Limb (tissue), 2 donors: ENCODE results near the gene HS3ST4.

Source experiments
- DNase-seq, 2 donors: peaks; one replicate each; pipeline ENCODE4 v3.0.0-alpha.2; 2016; ENCODE audit errors: extremely low spot score in 2 of 2

The HS3ST4 gene

DNA sequence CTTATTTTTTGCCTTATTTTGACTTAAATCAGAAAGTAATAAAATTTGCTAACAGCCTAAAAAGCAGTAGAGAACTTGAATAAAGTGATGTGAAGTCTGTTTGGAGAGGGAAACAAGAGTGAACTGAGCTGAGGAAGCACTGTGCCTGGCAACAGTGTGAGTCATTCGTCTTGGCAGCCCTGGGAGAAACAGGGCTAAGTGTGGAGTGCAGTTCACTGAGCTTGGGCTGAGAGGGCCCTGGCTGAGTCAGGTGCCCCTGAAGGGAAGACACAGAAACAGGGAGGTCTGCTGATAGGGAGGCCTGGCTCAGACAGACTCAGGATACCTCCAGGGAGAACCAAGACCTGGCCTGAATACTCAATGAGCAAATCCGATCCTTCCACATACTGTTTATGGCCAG lies 132.1 kb downstream of the HS3ST4 start:
- DNase-seq = no peak

DNA sequence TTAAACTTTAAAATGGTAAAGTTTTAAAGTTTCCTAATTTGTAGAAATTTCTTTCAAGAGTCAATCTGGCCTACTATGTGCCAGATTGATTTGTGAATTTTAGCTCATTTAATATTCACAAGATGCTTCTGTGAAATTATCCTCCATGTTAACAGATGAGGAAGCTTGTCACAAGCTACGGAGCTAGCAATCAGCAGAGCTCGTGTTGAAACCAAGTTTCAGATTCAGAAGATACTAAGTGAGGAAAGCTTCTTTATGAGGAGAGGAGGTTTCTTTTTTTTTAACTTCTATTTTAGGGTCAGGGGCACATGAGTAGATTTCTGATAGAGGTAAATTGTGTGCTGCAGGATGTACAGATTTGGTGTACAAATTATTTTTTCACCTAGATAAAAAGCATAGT lies 135.9 kb downstream of the HS3ST4 start:
- no peak for DNase-seq

DNA sequence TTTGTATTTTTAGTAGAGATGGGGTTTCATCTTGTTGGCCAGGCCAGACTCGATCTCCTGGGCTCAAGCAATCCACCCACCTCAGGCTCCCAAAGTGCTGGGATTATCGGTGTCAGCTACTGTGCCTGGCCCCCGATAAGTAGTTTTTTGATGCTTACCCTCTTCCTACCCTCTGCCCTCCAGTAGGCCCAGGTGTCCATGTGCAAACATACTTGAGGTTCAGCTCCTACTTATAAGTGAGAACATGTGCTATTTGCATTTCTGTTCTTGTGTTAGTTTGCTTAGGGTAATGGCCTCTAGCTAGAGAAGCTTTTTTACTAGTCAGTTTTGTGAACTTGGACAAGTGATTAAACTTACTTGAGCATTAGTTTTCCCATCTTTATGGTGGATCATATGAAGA lies 136.8 kb downstream of the HS3ST4 start:
- DNase-seq = no peak

DNA sequence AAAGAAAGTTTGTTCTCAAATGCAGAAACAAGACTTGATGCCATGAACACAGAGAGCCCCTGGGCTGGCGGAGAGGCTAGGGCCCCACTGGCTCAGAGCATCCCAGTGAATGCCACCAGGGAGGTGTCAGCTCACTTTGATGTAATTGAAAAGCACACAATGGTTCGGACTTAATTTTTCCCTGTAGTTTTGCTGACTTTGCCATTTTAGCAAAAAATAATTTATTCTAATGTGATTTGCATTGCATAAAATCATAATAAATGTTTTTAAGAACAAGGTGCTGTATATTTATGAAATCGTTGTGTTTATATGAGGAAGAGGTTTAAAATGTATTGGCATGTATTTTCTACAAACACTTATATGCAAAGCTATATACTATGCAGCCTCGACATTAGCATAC lies 140.5 kb downstream of the HS3ST4 start:
- DNase-seq = no peak

DNA sequence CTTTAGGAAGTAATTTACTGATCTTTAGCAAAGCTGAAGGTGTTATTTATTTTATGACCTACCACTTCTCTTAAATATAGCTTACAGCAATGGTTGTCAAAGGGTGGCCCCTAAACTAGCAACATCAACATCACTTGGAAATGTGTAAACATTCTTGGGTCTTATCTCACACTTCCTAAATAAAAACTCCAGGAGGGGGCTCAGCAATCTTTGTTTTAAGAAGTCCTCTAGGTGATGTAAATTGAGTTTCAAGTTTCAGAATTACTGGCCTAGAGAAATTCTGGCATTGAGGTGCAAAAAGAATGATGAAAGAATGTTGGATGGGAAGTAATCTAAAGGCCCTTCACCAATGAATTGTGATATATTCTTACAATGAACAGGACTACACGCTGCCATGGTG lies 142.3 kb downstream of the HS3ST4 start:
- no peak for DNase-seq

DNA sequence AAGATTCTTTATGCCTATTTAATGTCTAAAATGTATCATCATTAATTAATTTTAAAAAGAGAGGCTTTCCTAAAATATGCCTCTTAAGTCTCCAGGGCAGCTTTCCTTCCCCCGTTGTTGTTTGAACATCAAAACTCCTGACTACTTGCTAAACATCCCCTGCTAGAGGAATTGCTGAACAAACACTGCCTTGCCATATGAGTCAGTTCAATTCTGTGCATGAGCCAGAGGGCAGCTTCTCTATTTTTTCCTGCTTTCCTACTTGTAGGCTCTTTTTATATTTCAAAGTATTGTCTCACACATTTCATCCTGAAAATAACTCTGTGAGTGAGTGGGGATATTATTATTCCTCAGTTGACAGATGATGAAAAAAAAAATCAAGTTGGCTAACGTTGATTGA lies 143.4 kb downstream of the HS3ST4 start:
- DNase-seq = no peak

DNA sequence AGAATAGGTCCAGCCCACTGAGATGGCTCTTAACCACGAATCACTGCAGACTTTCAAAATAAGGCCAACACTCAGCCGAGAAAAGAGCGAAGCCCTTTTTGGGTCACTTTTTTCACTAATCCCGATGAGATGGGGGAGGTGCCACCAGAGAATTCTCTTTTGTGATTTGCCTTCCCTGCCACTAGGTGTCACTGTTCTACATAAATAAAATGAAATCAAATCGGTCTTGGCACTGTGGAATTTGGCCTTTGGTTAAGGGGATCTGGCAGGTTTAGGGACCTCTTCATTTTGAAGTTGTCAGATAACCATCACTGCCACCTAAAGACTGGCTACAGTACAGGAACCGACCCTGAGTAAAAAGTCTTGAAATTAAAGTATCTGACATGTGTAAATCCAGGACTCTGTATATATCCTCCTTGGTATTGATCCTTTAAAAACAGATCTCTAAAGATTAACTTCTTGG lies 147.0 kb downstream of the HS3ST4 start:
- peak; percentile 55 to 80 for DNase-seq

DNA sequence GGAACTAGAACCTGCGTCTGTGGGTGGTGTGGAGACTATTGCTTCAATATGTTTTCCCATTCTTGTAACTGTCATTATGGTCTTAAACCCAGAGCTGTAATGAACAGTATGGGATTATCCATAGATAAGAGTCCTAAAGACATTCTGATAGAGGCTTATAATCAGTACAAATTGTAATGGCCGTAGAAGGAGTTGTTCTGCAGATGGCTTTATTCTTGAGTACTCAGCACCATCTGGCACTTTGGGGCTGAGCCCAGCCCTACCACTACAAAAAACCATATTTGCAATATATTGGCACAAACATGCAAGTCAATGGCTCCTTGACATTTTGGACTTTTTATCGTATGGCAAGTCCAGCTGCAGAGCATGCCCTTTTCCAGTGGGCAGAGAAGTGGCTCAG lies 150.0 kb downstream of the HS3ST4 start:
- no peak for DNase-seq

DNA sequence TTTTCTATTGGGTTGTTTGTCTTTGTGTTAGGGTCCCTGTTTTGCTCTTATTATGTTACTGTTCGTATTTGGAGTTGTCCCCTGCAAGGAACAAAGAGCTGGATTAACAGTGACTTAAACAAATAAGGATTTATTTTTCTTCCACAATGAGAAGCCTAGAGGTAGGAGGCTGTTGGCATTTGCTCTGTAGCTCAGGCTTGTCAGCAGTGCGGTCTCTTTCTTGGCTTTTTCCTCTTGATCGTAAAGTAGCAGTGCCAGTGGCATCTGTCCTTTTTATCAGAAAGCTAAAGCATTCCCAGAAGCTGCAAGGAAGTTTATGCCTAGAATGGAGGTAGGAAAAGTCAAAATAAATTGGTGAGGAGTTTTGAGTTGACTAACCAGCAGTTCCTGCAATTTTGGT lies 154.1 kb downstream of the HS3ST4 start:
- no peak for DNase-seq

DNA sequence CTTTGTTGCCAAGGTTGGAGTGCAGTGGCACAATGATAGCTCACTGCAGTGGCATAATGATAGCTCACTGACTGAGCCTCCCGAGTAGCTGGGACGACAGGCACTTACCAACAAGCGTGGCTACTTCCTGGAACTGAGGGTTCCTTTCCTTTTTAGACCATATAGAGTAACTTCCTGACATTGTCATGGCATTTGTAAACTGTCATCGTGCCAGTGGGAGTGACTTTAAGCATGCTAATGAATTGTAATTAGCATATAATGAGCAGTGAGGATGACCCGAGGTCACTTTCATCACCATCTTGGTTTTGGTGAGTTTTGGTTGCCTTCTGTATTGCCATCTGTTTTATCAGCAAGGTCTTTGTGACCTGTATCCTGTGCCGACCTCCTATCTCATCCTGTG lies 162.4 kb downstream of the HS3ST4 start:
- DNase-seq = no peak

DNA sequence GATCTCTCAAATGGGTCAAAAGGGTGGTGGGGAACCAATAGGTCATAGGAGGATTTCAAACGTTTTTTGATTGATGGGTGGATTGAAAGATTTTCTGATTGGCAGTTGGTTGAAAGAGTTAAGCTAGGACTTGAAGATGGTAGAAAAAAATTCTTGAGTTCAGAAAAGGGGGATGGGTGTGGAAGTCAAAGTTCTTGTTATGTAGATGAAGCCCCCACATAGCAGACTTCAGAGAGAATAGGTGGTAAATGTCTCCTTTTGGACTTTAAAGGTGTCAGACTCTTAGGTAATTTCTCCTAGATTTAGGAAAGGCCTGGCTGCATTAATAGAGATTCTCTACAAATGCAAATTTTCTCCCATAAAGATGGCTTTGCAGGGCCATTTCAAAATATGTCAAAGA lies 163.3 kb downstream of the HS3ST4 start:
- DNase-seq = no peak

DNA sequence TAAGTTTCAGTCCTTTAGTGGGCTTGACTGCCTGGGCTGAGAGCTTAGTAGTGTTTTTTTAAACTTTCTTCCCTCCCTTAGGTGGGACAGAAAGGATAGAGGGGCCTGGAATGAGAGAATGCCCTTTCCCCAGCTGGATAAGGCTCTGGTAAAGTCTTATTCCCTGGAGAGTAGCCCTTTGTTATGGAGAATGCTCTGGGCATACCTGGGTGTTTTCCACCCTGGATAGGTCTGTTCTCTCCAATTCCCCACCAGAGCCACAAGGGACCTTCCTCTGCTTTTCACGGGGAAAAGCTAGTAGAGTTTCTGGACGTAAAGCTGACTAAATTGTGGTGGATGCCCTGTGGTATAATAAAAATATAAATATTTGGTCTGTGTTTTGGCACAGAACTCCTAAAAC lies 164.1 kb downstream of the HS3ST4 start:
- no peak for DNase-seq

DNA sequence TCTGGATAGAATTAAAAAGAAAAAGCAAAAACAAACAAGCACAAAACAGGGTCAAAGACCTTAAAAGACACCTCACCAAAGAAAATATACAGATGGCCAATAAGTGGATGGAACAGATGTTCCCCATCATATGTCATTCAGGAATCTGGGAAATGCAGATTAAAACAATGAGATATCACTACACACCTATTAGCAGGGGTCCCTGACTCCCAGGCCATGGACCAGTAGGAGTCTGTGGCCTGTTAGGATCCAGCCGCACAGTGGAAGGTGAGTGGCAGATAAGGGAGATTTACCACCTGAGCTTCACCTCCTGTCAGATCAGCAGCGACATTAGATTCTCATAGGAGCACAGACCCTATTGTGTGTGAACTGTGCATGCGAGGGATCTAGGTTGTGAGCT lies 167.9 kb downstream of the HS3ST4 start:
- DNase-seq = no peak

DNA sequence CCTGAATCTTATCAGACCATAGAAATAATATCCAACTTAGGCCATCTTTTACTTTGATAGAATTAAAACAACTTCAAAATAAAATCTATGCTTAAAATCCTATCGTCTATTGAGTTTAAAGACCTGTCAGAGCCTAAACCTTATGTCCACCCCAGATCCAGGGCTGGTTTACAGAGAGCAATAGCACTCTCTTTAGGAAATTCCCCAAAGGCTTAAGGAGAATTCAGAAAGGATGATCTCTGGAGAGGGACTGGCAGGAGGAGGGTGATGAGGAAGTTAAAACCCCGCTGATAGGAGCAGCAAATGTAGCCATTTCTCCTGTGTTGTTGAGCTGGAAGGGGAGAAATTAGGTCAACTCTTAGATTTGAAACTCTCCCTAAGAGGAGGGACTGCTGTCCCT lies 175.3 kb downstream of the HS3ST4 start:
- DNase-seq = no peak

DNA sequence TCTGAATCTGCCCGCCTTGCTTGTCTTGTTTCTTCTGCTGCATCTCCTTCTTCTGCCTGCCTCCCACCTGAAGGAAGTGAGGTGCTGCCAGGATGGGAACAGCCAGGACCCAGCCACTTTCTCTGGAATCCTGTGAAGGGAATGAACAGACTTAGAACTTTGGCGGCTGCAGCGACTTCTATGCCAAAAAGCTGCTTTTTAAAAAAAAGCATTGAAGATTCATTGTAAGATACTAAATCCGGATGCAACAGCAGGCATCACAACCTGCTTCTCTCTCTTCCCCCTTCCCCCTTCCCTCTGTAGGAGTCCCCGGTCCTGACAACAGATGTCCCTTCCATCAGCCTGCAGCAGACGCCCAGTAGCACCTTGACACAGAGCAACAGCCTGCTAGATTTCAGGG lies 176.3 kb downstream of the HS3ST4 start:
- no peak for DNase-seq

DNA sequence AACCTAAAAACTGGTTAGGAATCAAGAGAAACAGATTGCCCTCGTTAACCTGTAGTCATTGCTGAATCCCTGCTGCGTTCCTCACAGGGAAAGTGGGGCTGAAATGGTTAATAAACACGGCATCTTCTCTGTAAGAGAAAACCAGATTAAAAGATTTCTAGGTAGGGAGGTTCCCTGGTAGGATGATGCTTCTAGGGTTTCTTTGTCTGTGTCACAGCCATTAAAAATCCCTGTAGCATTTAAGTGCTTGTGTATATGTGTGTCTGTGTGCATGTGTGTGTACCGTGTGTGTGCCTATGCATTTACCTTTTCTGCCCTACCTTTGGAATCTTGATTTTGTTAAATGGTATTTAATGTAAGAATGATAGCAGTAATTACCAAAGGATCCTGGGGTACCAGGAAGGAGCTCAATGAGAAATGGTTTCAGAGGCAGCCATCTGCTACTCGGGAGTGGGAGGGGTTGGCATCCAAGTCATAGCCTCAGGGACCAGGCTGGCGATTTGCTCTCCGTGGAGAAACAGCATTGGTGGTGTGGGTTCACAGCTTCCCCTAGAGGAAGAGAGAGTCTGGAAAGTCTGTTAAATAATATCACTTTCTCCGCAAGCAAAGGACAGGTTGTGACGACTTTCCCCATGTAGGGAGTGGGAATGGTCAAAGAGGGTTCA lies 177.1 kb downstream of the HS3ST4 start:
- no peak for DNase-seq

DNA sequence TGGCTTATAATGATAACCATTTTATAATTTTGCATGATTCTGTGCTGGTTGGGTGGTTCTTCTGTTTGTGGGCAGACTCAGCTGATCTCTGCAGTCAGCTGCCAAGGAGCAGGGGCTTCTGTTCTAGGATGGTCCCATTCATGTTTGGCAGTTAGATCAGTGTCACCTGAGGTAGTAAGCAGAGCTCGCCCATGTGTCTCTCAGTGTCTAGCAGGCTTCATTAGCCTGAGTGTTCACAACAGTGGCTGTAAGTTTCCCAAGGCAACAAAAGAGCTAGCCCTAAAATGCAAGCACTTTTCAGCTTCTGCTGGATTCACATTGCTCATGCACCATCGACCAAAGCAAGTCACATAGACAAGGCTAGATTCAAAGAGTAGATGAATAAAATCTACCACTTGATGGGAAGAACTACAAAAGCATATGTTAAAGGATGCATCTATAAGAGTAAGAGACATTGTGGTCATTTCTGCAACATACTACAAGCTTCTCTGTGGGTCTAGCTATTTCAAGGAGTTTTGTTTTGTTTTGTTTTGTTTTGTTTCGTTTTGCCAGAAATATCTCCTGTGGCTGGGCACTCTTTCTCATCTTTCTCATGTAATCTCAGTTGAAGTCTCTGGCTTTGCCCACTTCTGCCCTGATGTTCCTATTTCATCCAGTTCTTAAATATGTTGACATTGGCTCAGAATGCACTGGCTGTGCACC lies 180.8 kb downstream of the HS3ST4 start:
- DNase-seq = no peak

DNA sequence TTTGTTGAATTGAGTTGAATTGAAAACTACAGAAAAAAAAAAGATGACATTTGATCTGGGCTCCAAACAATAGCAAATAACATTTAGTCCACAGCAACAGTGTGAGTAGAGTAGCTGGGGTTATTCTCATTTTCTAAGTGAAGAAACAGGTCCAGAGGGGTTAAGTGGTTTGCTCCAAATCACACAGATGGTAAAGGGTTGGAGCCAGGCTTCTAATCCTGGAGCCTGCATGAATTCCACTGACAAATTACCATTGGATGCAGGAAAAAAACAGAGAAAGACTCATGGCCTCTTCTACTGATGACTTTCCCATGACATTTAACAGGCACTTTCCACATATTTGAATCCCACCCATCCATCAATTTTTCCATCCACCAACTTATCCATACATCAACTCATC lies 182.4 kb downstream of the HS3ST4 start:
- no peak for DNase-seq

DNA sequence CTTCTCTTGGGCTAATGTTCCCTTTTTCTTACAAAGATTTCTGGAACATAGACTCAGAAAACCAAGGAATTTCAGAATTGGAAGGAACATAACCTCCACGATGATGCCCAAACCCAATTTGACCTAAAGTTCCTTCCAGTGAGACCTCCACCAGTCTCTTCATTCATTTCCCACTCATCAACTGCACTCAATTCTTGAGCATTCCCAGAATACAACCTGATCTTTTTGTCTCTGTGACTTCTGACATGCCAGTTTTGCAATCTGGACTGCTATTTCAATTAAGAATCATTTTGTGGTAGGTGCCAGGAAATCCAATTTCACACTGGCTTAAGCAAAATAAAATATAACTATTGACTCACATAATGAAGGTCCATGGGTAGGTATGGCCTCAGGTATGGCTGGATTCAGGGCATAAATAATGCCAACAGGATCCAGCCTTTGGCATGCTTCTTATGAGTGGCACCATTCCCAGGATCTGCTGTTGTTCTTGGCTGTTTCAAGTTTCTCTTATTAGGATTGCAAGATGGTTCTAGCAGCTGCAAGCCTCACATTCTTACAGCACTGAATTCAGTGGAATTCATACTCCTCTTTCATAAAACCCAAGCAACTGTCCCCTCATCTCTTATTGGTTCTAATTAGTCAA lies 184.3 kb downstream of the HS3ST4 start:
- DNase-seq = no peak

DNA sequence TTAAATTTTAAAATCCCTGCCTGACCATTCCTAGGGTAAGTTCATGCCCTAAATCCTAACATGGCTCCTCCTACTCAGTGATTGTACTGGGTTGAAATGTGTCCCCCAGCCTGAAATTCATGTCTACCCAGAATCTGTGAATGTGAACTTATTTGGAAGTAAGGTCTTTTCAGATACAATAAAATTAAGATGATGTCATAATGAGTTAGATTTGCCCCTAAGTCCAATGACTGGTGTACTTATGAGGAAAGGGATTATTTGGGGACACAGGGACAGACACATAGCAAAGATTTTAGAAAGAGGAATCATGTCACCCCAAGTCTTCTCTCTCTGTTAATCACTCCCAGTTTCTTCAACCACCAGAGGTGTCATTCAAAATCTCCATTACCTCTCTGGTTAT lies 185.3 kb downstream of the HS3ST4 start:
- DNase-seq = no peak

DNA sequence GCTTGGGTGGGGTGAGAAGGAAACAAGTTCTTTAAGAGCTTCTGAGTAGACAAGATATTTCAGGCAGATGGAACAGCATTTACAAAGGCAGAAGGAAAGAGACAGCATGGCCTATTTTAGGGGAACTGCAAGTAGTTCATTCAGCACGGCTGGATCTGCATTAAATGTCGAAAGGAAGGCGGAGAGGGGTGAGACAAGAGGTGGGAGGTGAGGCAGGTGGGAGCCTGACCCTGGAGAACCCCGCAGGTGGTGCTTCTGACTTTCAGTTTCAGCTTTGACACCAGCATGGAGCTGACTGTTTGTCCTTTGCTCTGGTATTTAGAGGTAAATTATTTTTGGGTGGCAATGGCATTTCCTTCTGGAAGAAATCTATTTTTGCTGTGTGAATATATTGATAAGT lies 194.8 kb downstream of the HS3ST4 start:
- no peak for DNase-seq

DNA sequence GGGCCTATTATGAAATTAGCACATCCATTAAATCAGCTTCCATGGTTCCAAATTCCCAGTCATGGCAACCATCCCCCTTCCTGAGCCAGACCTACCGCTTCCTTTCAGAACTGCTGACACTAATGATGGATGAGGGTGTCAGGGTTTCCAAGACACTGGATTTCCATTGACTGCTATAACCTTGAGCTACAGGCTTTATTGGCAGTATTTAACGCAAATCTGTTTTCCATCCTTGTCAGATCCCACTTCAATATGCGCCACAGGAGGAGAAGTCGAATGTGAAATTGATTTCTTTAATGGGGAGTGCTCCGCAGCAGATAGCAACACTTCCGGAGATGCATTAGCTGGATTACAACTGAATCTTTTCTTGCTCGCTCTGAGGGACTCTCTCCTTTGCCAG lies 197.1 kb downstream of the HS3ST4 start:
- DNase-seq = peak; percentile 19 to 28

DNA sequence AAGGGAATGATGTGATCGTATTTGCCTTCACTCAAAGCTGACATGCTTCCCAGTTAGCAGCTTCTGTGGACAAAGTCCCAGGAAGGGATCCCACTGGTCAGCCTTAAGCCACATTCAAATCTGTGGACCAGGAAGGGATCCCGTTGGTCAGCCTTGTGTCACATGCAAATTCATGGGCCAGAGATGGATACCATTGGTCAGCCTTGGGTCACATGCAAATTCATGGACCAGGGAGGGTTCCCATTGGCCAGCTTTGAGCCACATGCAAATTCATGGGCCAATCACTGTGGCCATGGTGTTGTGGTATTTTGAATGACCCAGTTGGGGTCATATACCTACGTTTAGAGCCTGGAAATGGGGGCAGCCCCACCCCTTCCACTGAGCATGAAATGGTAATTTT lies 201.6 kb downstream of the HS3ST4 start:
- no peak for DNase-seq
